Measurements from ENCODE around the gene C2CD2L. TPM values are rescaled to one million over a fixed set of nuclear protein-coding genes. Genes with fewer than 3 reads are reported as not detected.
"Not testable (repeated sequence)": the region's sequence is repeated elsewhere in the genome, so short reads cannot be mapped to it uniquely, and the experiment has no call there.

Gene C2CD2L
- polyA plus RNA-seq, 3 donors from 2014 or later: 1.0 to 7.7 (median 2.6) TPM

GRCh38 chr11:119100246-119100970 lies 6.7 kb upstream of the C2CD2L start:
- Mint-ChIP-seq H3K4me3 (peak overlapping the region; percentile 93 to 96 (median 94)), H3K27ac (peak overlapping the region; percentile 67 to 99 (median 82)), H3K27me3 (ENCODE audit: low read depth in 3 of 3) (peaks cover 4 to 7% (median 6%) of the 10 kb centered on the region in 3 donors), H3K9me3 (peaks cover 0 to under 1% (median 0%) of the 10 kb centered on the region in 6 donors), H3K4me1 (peaks cover 47 to 52% of the 10 kb centered on the region in 2 donors), H3K36me3 (peaks cover 11 to 24% (median 12%) of the 10 kb centered on the region in 3 donors)
- no peak for DNase-seq

GRCh38 chr11:119100994-119101758 lies 6.0 kb upstream of the C2CD2L start:
- H3K9me3 Mint-ChIP-seq: no peaks in the 10 kb centered on the region
- peaks cover 43 to 44% of the 10 kb centered on the region in 2 donors for H3K4me1 Mint-ChIP-seq

GRCh38 chr11:119101759-119102423 lies 5.3 kb upstream of the C2CD2L start, which contains the start of gene DPAGT1:
DPAGT1 (minus strand) TSS chr11:119101853; CDS start chr11:119101655, 198 bp downstream.
- Mint-ChIP-seq H3K4me3 (peak within 1 kb of the TSS; percentile 93 to 96 (median 94)), H3K4me1 (peaks cover 50% of the 10 kb centered on the region in 2 donors), H3K27me3 (ENCODE audit: low read depth in 3 of 3) (peaks cover 0 to 2% (median 0%) of the 10 kb centered on the region in 3 donors), H3K9me3 (no peaks in the 10 kb centered on the region), H3K27ac (peak within 1 kb of the TSS; percentile 96 to 99 (median 98)), H3K36me3 (peaks cover 8 to 16% (median 11%) of the 10 kb centered on the region in 3 donors)
- DNase-seq: peak; percentile 83 to 86 (median 86)

More at GRCh38 chr11:119100994-119101758, 6.0 kb upstream of the C2CD2L start:
- peak overlapping the region; percentile 93 to 96 (median 94) for H3K4me3 Mint-ChIP-seq
- H3K27ac Mint-ChIP-seq: peak overlapping the region; percentile 96 to 99 (median 98)
- DNase-seq: peak in 1 of 3 donors; percentile 22
- peaks cover 0 to 4% (median 2%) of the 10 kb centered on the region in 3 donors for H3K27me3 Mint-ChIP-seq (ENCODE audit: low read depth in 3 of 3)
- peaks cover 11 to 22% (median 12%) of the 10 kb centered on the region in 3 donors for H3K36me3 Mint-ChIP-seq

GRCh38 chr11:119103161-119103664 lies 3.9 kb upstream of the C2CD2L start:
- peaks cover 54 to 56% of the 10 kb centered on the region in 2 donors for H3K4me1 Mint-ChIP-seq
- peak overlapping the region; percentile 54 to 96 (median 93) for H3K4me3 Mint-ChIP-seq
- H3K9me3 Mint-ChIP-seq; H3K36me3 Mint-ChIP-seq; DNase-seq; H3K27me3 Mint-ChIP-seq (ENCODE audit: low read depth in 3 of 3): not testable (repeated sequence)
- H3K27ac Mint-ChIP-seq: peak overlapping the region in 5 of 6 donors; percentile 30 to 98 (median 40)

- no peaks in the 10 kb centered on the region for H3K9me3 Mint-ChIP-seq
- peaks cover under 1 to 2% (median 1%) of the 10 kb centered on the region in 3 donors for H3K36me3 Mint-ChIP-seq
- peaks cover 0 to 2% (median 2%) of the 10 kb centered on the region in 3 donors for H3K27me3 Mint-ChIP-seq (ENCODE audit: low read depth in 3 of 3)
- DNase-seq: no peak
- H3K27ac Mint-ChIP-seq: peak overlapping the region in 3 of 6 donors; percentile 78 to 88 (median 87)
- peaks cover 58 to 59% of the 10 kb centered on the region in 2 donors for H3K4me1 Mint-ChIP-seq
- peak overlapping the region; percentile 64 to 93 (median 71) for H3K4me3 Mint-ChIP-seq
Measured at GRCh38 chr11:119103793-119104192, 3.4 kb upstream of the C2CD2L start.

GRCh38 chr11:119107538-119108145 lies 498 bp downstream of the C2CD2L start:
- peak overlapping the region; percentile 88 to 95 (median 90) for H3K4me3 Mint-ChIP-seq
- peaks cover 0 to 4% (median 2%) of the 10 kb centered on the region in 3 donors for H3K27me3 Mint-ChIP-seq (ENCODE audit: low read depth in 3 of 3)
- H3K27ac Mint-ChIP-seq: peak overlapping the region; percentile 77 to 90 (median 82)
- no peak for DNase-seq
- H3K4me1 Mint-ChIP-seq: peaks cover 37 to 45% of the 10 kb centered on the region in 2 donors
- peaks cover 5 to 7% (median 6%) of the 10 kb centered on the region in 3 donors for H3K36me3 Mint-ChIP-seq
- H3K9me3 Mint-ChIP-seq: no peaks in the 10 kb centered on the region

GRCh38 chr11:119108146-119108856 lies 1.2 kb downstream of the C2CD2L start:
- peaks cover 34 to 45% of the 10 kb centered on the region in 2 donors for H3K4me1 Mint-ChIP-seq
- H3K9me3 Mint-ChIP-seq: no peaks in the 10 kb centered on the region

GRCh38 chr11:119108857-119109221 lies 1.7 kb downstream of the C2CD2L start:
- Mint-ChIP-seq H3K4me1 (peaks cover 32 to 42% of the 10 kb centered on the region in 2 donors), H3K4me3 (peak overlapping the region; percentile 87 to 95 (median 90)), H3K27ac (peak overlapping the region; percentile 77 to 90 (median 82)), H3K27me3 (ENCODE audit: low read depth in 3 of 3) (peaks cover 0 to 4% (median 2%) of the 10 kb centered on the region in 3 donors), H3K9me3 (no peaks in the 10 kb centered on the region), H3K36me3 (peaks cover 5 to 11% (median 7%) of the 10 kb centered on the region in 3 donors)
- no peak for DNase-seq

More at GRCh38 chr11:119108146-119108856, 1.2 kb downstream of the C2CD2L start:
- Mint-ChIP-seq H3K36me3 (peaks cover 5 to 11% (median 7%) of the 10 kb centered on the region in 3 donors), H3K27me3 (ENCODE audit: low read depth in 3 of 3) (peaks cover 0 to 4% (median 2%) of the 10 kb centered on the region in 3 donors), H3K27ac (peak overlapping the region; percentile 77 to 90 (median 82)), H3K4me3 (peak overlapping the region; percentile 87 to 95 (median 90))
- peak in 1 of 3 donors; percentile 26 for DNase-seq

GRCh38 chr11:119109843-119110242 lies 2.7 kb downstream of the C2CD2L start:
- Mint-ChIP-seq H3K4me1 (peaks cover 31 to 39% of the 10 kb centered on the region in 2 donors), H3K27ac (peak overlapping the region; percentile 12 to 82 (median 58)), H3K4me3 (peak overlapping the region in 3 of 5 donors; percentile 87 to 93 (median 90)), H3K9me3 (no peaks in the 10 kb centered on the region), H3K27me3 (ENCODE audit: low read depth in 3 of 3) (peaks cover 0 to 4% (median 2%) of the 10 kb centered on the region in 3 donors), H3K36me3 (peaks cover 5 to 15% (median 7%) of the 10 kb centered on the region in 3 donors)
- no peak for DNase-seq

GRCh38 chr11:119110439-119110838 lies 3.3 kb downstream of the C2CD2L start:
- peaks cover 32 to 44% of the 10 kb centered on the region in 2 donors for H3K4me1 Mint-ChIP-seq
- H3K4me3 Mint-ChIP-seq: no peak overlapping the region
- peaks cover 9 to 20% (median 11%) of the 10 kb centered on the region in 3 donors for H3K36me3 Mint-ChIP-seq
- no peak for DNase-seq
- peaks cover 0 to 4% (median 2%) of the 10 kb centered on the region in 3 donors for H3K27me3 Mint-ChIP-seq (ENCODE audit: low read depth in 3 of 3)
- H3K9me3 Mint-ChIP-seq: no peaks in the 10 kb centered on the region
- H3K27ac Mint-ChIP-seq: peak overlapping the region in 2 of 6 donors; percentile 35 to 69

GRCh38 chr11:119111361-119111925 lies 4.3 kb downstream of the C2CD2L start:
- H3K4me1 Mint-ChIP-seq: peaks cover 29 to 45% of the 10 kb centered on the region in 2 donors
- H3K9me3 Mint-ChIP-seq: no peaks in the 10 kb centered on the region
- no peak overlapping the region for H3K4me3 Mint-ChIP-seq
- DNase-seq: no peak
- no peak overlapping the region for H3K27ac Mint-ChIP-seq
- H3K36me3 Mint-ChIP-seq: peaks cover 10 to 23% (median 14%) of the 10 kb centered on the region in 3 donors
- H3K27me3 Mint-ChIP-seq (ENCODE audit: low read depth in 3 of 3): peaks cover 0 to 8% (median 2%) of the 10 kb centered on the region in 3 donors

All from immature natural killer cell (primary cell).